Panc1 (cell line): ENCODE results near the gene MCTP1. TPM values are rescaled to one million over a fixed set of nuclear protein-coding genes. Genes with fewer than 3 reads are reported as not detected.

ENCODE experiments used
- ATAC-seq: fragments of 200-7000 bp; cut with Tn5 transposase; 2 replicates; pipeline ENCODE4 v1.9.1; 2020; ENCODE audit warnings: mild to moderate bottlenecking, moderate library complexity
- BruUV-seq: library from RNA; stranded (reverse); fragments of 400-500 nt; replicated peaks from 2 replicates; lab custom pipeline; 2021; lab: Mats Ljungman, UMichigan
- CTCF ChIA-PET: fragments of 300-600 bp; sonication (Branson Sonifier 250); formaldehyde crosslinking; loops from one replicate; lab custom pipeline; 2022; ENCODE audit warnings: antibody characterized with exemption; lab: Charles Lee
- POLR2A ChIA-PET: fragments of 300-600 bp; sonication (Branson Sonifier 250); formaldehyde crosslinking; loops from one replicate; lab custom pipeline; 2022; ENCODE audit warnings: antibody characterized with exemption; lab: Charles Lee
- DNase-seq: peaks from one replicate; pipeline ENCODE4 v3.0.0-alpha.2; 2010; ENCODE audit warnings: low read depth, low spot score
- H3K27ac ChIP-seq: 2 replicates; pipeline ENCODE4 v1.5.1; 2011; ENCODE audit warnings: mild to moderate bottlenecking, low read length, inconsistent platforms
- H3K27me3 ChIP-seq: fragments of 200-500 bp; sonication (Bioruptor generic); 2 replicates; pipeline ENCODE4 v1.6.0; 2014; ENCODE audit warnings: low read length, inconsistent platforms; ENCODE audit not compliant: control insufficient read depth, insufficient read depth
- H3K36me3 ChIP-seq: fragments of 200-500 bp; sonication (Bioruptor generic); 2 replicates; pipeline ENCODE4 v1.5.1; 2014; ENCODE audit warnings: inconsistent platforms, mild to moderate bottlenecking, low read length, moderate library complexity; ENCODE audit not compliant: control insufficient read depth, insufficient read depth
- H3K4me1 ChIP-seq: 2 replicates; pipeline ENCODE4 v1.5.1; 2011; ENCODE audit warnings: inconsistent platforms, mild to moderate bottlenecking, low read length, moderate library complexity; ENCODE audit not compliant: control insufficient read depth, insufficient read depth
- H3K4me3 ChIP-seq, 2 experiments: 2 replicates each; pipeline ENCODE4 v1.5.1; 2011 to 2012; ENCODE audit warnings: low read depth in 2 of 2, low read length in 2 of 2, mild to moderate bottlenecking in 2 of 2, inconsistent platforms in 1 of 2, moderate library complexity in 1 of 2
- H3K9me3 ChIP-seq: fragments of 200-500 bp; sonication (Bioruptor generic); 2 replicates; pipeline ENCODE4 v1.5.1; 2014; ENCODE audit warnings: low read depth, mild to moderate bottlenecking, inconsistent platforms, low read length, moderate library complexity; ENCODE audit not compliant: control insufficient read depth, insufficient read depth
- POLR2AphosphoS5 ChIP-seq: IDR thresholded peaks from 2 replicates; pipeline ENCODE4 v1.6.1; 2012; ENCODE audit warnings: mild to moderate bottlenecking, low read depth, low read length, moderate library complexity
- REST ChIP-seq, 2 experiments: IDR thresholded peaks; 2 replicates each; pipeline ENCODE4 v1.6.1; 2011 to 2012; ENCODE audit warnings: low read depth in 2 of 2, control low read depth in 1 of 2, low read length in 1 of 2, mild to moderate bottlenecking in 1 of 2, moderate library complexity in 1 of 2; ENCODE audit not compliant: insufficient read depth in 1 of 2
- SIN3A ChIP-seq: IDR thresholded peaks from 2 replicates; pipeline ENCODE4 v1.6.1; 2012; ENCODE audit warnings: low read depth, mild to moderate bottlenecking, low read length, moderate library complexity, borderline replicate concordance; ENCODE audit not compliant: insufficient read depth
- TCF7L2 ChIP-seq: IDR thresholded peaks from 2 replicates; pipeline ENCODE4 v1.6.1; 2011; ENCODE audit warnings: mild to moderate bottlenecking, low read depth, low read length, inconsistent platforms
- in situ Hi-C: cut with HindIII; loops from 2 replicates; pipeline ENCODE4 v1.10.0; 2016; ENCODE audit warnings: low sequenced_read_pairs, low pct_unique_long_range_greater_than_20kb
- intact Hi-C: fragments of 100-400 bp; cut with micrococcal nuclease; formaldehyde crosslinking; loops from one replicate; pipeline ENCODE4 v1.10.0; 2022; ENCODE audit not compliant: unreplicated experiment
- total RNA-seq: library from RNA; stranded (reverse); gene quantifications from one replicate; pipeline ENCODE4 v1.2.1, GENCODE V29; 2021; ENCODE audit not compliant: unreplicated experiment
- TF ChIP-seq, protein P1 (sequence below): fragments of 450-650 bp; IDR thresholded peaks from 2 replicates; pipeline ENCODE4 v1.5.1; 2017; ENCODE audit warnings: mild to moderate bottlenecking

The MCTP1 gene
- total RNA-seq, 1 experiment from 2014 or later = 39.8 TPM

DNA sequence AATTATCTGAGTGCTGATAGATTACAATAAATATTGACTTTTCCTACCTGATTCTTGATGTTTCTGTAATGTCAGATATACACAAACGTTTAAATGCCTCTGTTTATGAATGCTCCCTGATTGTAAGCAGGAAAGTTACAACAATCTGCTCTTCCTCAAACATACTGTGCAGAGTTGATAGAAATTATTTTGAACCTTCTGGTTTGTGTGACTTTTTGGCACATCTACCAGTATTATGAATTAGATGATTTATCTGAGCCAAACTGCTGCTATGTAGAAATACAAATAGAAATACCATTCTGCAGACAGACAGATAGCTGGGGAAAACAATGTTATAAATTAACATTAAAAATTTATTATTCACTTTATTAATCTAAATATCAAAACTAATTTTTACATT, 553.4 kb downstream of the MCTP1 start:
- H3K27me3 ChIP-seq = no peaks in the 10 kb centered on the region
- H3K4me1 ChIP-seq = no peaks in the 10 kb centered on the region
- ChIA-PET CTCF (no interaction called here), POLR2A (no interaction called here)
- no peak overlapping the region for H3K27ac ChIP-seq
- no peak for DNase-seq
- H3K9me3 ChIP-seq = no peaks in the 10 kb centered on the region
- no peak for ATAC-seq
- H3K36me3 ChIP-seq = no peaks in the 10 kb centered on the region
- H3K4me3 ChIP-seq = no peak overlapping the region
- intact Hi-C loops (no loop called here), in situ Hi-C loops (no loop called here)
- TF ChIP-seq POLR2AphosphoS5 = no peak
- no peak for TF ChIP-seq REST (IDR thresholded peaks at IDR 0.05; ENCODE audit: insufficient read depth in 1 of 2, low read depth in 2 of 2, low read length in 1 of 2)
- no peak for TF ChIP-seq SIN3A
- TF ChIP-seq, protein P1, sequence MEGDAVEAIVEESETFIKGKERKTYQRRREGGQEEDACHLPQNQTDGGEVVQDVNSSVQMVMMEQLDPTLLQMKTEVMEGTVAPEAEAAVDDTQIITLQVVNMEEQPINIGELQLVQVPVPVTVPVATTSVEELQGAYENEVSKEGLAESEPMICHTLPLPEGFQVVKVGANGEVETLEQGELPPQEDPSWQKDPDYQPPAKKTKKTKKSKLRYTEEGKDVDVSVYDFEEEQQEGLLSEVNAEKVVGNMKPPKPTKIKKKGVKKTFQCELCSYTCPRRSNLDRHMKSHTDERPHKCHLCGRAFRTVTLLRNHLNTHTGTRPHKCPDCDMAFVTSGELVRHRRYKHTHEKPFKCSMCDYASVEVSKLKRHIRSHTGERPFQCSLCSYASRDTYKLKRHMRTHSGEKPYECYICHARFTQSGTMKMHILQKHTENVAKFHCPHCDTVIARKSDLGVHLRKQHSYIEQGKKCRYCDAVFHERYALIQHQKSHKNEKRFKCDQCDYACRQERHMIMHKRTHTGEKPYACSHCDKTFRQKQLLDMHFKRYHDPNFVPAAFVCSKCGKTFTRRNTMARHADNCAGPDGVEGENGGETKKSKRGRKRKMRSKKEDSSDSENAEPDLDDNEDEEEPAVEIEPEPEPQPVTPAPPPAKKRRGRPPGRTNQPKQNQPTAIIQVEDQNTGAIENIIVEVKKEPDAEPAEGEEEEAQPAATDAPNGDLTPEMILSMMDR = no peak
- no peak for TF ChIP-seq TCF7L2
- BruUV-seq = no TSS peak

DNA sequence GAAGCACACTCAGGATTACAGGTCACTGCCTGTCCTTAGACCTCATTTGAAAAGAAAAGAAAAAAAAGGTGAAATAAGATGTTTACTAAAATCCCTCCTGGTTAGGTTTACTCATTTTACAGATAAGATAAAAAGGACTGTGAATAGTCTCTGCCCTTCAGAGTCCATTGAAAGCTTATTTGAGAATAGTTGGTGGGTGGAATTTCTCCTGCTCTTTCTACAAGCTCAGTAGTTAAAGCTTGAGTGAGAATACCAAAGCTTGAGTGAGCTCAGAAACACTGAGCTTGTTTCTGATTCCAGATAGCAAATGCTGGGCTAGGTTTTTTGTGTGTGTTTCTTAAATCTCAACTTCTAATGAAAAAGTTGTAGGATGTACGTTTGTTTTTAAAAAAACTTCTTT, 559.8 kb downstream of the MCTP1 start:
- in situ Hi-C loops = no loop called here
- H3K4me1 ChIP-seq = no peaks in the 10 kb centered on the region
- no peaks in the 10 kb centered on the region for H3K36me3 ChIP-seq
- DNase-seq (no peak), ATAC-seq (no peak)
- H3K27me3 ChIP-seq = no peaks in the 10 kb centered on the region
- POLR2A ChIA-PET = no interaction called here
- TF ChIP-seq REST (IDR thresholded peaks at IDR 0.05; ENCODE audit: insufficient read depth in 1 of 2, low read depth in 2 of 2, low read length in 1 of 2) (no peak), TCF7L2 (no peak), SIN3A (no peak), POLR2AphosphoS5 (no peak)
- TF ChIP-seq, protein P1 = no peak
- intact Hi-C loops = no loop called here
- BruUV-seq = no TSS peak
- H3K27ac ChIP-seq = no peak overlapping the region
- CTCF ChIA-PET = no interaction called here
- no peak overlapping the region for H3K4me3 ChIP-seq
- H3K9me3 ChIP-seq = no peaks in the 10 kb centered on the region
